Neural cell (in vitro differentiated cells): ENCODE data around the gene ABHD14A. TPM values are rescaled to one million over a fixed set of nuclear protein-coding genes. Genes with fewer than 3 reads are reported as not detected.

Experiments
- H2AFZ ChIP-seq: fragments of 200-600, 300-800 bp; sonication (generic), shearing (Covaris generic); 2 replicates; pipeline ENCODE4 v1.6.0; 2014; ENCODE audit warnings: low read depth, mild to moderate bottlenecking, antibody characterized with exemption, low read length, moderate library complexity
- H3F3A ChIP-seq: fragments of 200-600 bp; shearing (Covaris generic); 2 replicates; pipeline ENCODE4 v1.6.1; 2016; ENCODE audit warnings: mild to moderate bottlenecking, moderate library complexity, mixed read lengths, antibody characterized with exemption, low read length; ENCODE audit not compliant: insufficient read depth, poor library complexity, severe bottlenecking
- H3K27ac ChIP-seq: fragments of 200-600, 300-800 bp; sonication (generic), shearing (Covaris generic); 2 replicates; pipeline ENCODE4 v1.5.1; 2014; ENCODE audit warnings: mild to moderate bottlenecking, low read length, moderate library complexity
- H3K27me3 ChIP-seq: fragments of 300-800, 200-600 bp; sonication (generic), shearing (Covaris generic); 2 replicates; pipeline ENCODE4 v1.6.0; 2014; ENCODE audit warnings: mild to moderate bottlenecking, low read depth, low read length, moderate library complexity; ENCODE audit not compliant: insufficient read depth
- H3K36me3 ChIP-seq: fragments of 300-800, 200-600 bp; sonication (generic), shearing (Covaris generic); 2 replicates; pipeline ENCODE4 v1.5.1; 2014; ENCODE audit warnings: mild to moderate bottlenecking, antibody characterized with exemption, low read length, moderate library complexity; ENCODE audit not compliant: insufficient read depth
- H3K4me2 ChIP-seq: fragments of 300-800, 200-600 bp; sonication (generic), shearing (Covaris generic); 2 replicates; pipeline ENCODE4 v1.6.0; 2014; ENCODE audit warnings: mild to moderate bottlenecking, low read length
- H3K4me3 ChIP-seq: fragments of 300-800, 200-600 bp; sonication (generic), shearing (Covaris generic); 2 replicates; pipeline ENCODE4 v1.5.1; 2014; ENCODE audit warnings: mild to moderate bottlenecking, low read length, moderate library complexity
- H3K79me2 ChIP-seq: fragments of 200-600 bp; shearing (Covaris generic); replicated peaks from 2 replicates; pipeline ENCODE4 v1.6.0; 2014; ENCODE audit warnings: mild to moderate bottlenecking, low read length, moderate library complexity; ENCODE audit not compliant: insufficient read depth
- H3K9ac ChIP-seq: fragments of 300-800, 200-600 bp; sonication (generic), shearing (Covaris generic); 2 replicates; pipeline ENCODE4 v1.6.1; 2016; ENCODE audit warnings: mild to moderate bottlenecking, low read length, mixed read lengths
- H3K9me2 ChIP-seq: fragments of 200-600 bp; shearing (Covaris generic); 2 replicates; pipeline ENCODE4 v1.6.1; 2016; ENCODE audit warnings: mild to moderate bottlenecking, low read length, mixed read lengths; ENCODE audit not compliant: insufficient read depth
- H3K9me3 ChIP-seq: fragments of 200-600, 300-800 bp; sonication (generic), shearing (Covaris generic); 2 replicates; pipeline ENCODE4 v1.6.1; 2016; ENCODE audit warnings: mild to moderate bottlenecking, mixed run types, low read length, moderate library complexity, mixed read lengths
- H4K20me1 ChIP-seq: fragments of 200-600 bp; shearing (Covaris generic); 2 replicates; pipeline ENCODE4 v1.6.1; 2016; ENCODE audit warnings: mild to moderate bottlenecking, mixed run types; ENCODE audit not compliant: insufficient read depth
- CTCF ChIP-seq: fragments of 450-650 bp; IDR thresholded peaks from 2 replicates; pipeline ENCODE4 v1.5.1; 2014; ENCODE audit warnings: antibody characterized with exemption, mild to moderate bottlenecking, moderate library complexity; ENCODE audit not compliant: poor library complexity, severe bottlenecking
- EP300 ChIP-seq: fragments of 450-650 bp; conservative IDR thresholded peaks from 2 replicates; pipeline ENCODE4 v1.6.1; 2014; ENCODE audit warnings: antibody characterized with exemption, mild to moderate bottlenecking, moderate library complexity; ENCODE audit not compliant: poor library complexity, severe bottlenecking
- EZH2 ChIP-seq: fragments of 200-600, 300-800 bp; shearing (Covaris generic), sonication (generic); IDR thresholded peaks from 2 replicates; pipeline ENCODE4 v1.6.1; 2014; ENCODE audit warnings: antibody characterized with exemption, low read length, borderline replicate concordance, mild to moderate bottlenecking; ENCODE audit not compliant: insufficient read depth, poor library complexity, severe bottlenecking
- MXI1 ChIP-seq: fragments of 450-650 bp; conservative IDR thresholded peaks from 2 replicates; pipeline ENCODE4 v1.6.1; 2014; ENCODE audit warnings: antibody characterized with exemption, mild to moderate bottlenecking; ENCODE audit not compliant: poor library complexity, severe bottlenecking
- POLR2AphosphoS5 ChIP-seq: IDR thresholded peaks from 2 replicates; pipeline ENCODE4 v1.6.1; 2012
- RAD21 ChIP-seq: fragments of 450-650 bp; conservative IDR thresholded peaks from 2 replicates; pipeline ENCODE4 v1.6.1; 2014; ENCODE audit warnings: antibody characterized with exemption, mild to moderate bottlenecking, moderate library complexity
- SMC3 ChIP-seq: fragments of 450-650 bp; conservative IDR thresholded peaks from 2 replicates; pipeline ENCODE4 v1.6.1; 2014; ENCODE audit warnings: antibody characterized with exemption, mild to moderate bottlenecking, moderate library complexity; ENCODE audit not compliant: poor library complexity
- TAF1 ChIP-seq: IDR thresholded peaks from 2 replicates; pipeline ENCODE4 v1.6.1; 2012; ENCODE audit warnings: low read depth
- polyA plus RNA-seq: library from polyadenylated mRNA; depleted of rRNA; stranded (reverse); fragments of >200 nt; gene quantifications from 2 replicates; pipeline ENCODE4 v1.2.3, GENCODE V29; 2014
- TF ChIP-seq, protein P1 (sequence below): IDR thresholded peaks from 2 replicates; pipeline ENCODE4 v1.6.1; 2012; ENCODE audit warnings: borderline replicate concordance

ABHD14A gene
- polyA plus RNA-seq, 1 donor from 2014 or later, result 57.8 TPM

DNA sequence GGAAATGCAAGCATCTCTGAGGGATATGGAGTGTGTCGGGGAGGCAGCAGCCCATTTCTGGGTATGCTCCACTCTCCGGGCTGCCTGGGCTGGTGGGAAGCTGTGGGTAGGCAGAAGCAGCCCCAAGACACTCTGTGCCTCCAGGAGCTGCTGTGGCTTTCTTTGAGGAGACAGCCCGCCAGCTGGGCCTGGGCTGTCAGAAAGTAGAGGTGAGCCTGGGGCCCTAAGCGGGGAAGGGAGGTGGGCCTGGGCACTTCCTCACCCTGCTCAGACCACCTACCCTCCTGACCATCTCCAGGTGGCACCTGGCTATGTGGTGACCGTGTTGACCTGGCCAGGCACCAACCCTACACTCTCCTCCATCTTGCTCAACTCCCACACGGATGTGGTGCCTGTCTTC, 10.2 kb downstream of the ABHD14A start:
- Histone ChIP-seq H2AFZ (no peak overlapping the region), H3K9ac (no peak overlapping the region), H3K9me3 (no peaks in the 10 kb centered on the region), H3K27me3 (no peaks in the 10 kb centered on the region), H3K79me2 (no peaks in the 10 kb centered on the region), H4K20me1 (no peaks in the 10 kb centered on the region), H3F3A (no peaks in the 10 kb centered on the region), H3K4me3 (no peak overlapping the region), H3K4me2 (no peak overlapping the region), H3K9me2 (no peaks in the 10 kb centered on the region), H3K27ac (no peak overlapping the region), H3K36me3 (no peaks in the 10 kb centered on the region)
- TF ChIP-seq POLR2AphosphoS5 (no peak), RAD21 (no peak), MXI1 (no peak), CTCF (no peak), TAF1 (no peak), SMC3 (no peak), EZH2 (no peak), EP300 (no peak)

DNA sequence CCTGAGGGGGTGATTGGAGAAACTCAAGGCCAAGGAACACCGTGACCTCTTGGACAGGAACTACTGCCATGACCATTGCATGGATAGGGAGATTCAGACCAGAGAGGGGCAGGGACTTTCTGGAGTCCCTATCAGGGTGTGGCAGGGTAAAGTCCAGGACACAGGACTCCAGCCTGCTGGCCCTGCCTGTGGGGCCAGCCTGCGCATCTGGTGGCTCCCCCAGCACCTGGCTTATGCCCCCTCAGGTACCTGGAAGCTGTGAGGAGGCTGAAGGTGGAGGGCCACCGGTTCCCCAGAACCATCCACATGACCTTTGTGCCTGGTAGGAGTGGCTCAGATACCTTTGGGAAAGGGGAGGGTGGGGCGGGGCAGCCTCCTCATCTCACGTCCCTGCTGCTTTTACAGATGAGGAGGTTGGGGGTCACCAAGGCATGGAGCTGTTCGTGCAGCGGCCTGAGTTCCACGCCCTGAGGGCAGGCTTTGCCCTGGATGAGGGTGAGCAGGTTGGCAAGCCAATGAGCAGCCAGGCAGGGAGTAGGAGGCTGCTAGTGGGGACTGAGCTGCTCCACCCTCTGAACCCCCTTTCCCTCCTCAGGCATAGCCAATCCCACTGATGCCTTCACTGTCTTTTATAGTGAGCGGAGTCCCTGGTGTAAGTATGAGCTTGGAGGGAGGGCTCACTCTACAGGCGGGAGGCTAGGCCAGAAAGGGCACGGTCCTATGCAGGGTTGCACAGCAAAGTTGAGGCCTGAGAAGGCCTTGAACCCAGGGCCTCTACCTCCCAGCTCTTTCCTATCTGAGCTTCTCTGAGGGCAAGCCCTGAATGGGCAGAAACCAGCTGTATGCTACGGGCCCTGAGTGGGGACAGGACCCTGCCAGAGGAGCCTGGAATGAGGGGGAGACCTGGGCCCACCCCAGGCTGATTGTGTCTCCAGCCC, 11.4 kb downstream of the ABHD14A start:
- Histone ChIP-seq H3K79me2 (no peaks in the 10 kb centered on the region), H4K20me1 (no peaks in the 10 kb centered on the region), H3F3A (no peaks in the 10 kb centered on the region), H3K27ac (no peak overlapping the region), H3K9me3 (no peaks in the 10 kb centered on the region), H3K4me2 (no peak overlapping the region), H3K9ac (no peak overlapping the region), H3K4me3 (no peak overlapping the region), H2AFZ (no peak overlapping the region), H3K27me3 (no peaks in the 10 kb centered on the region), H3K9me2 (no peaks in the 10 kb centered on the region), H3K36me3 (no peaks in the 10 kb centered on the region)
- TF ChIP-seq TAF1 (no peak), POLR2AphosphoS5 (no peak), RAD21 (no peak), CTCF (no peak), EZH2 (no peak), MXI1 (no peak)
- TF ChIP-seq, protein P1, sequence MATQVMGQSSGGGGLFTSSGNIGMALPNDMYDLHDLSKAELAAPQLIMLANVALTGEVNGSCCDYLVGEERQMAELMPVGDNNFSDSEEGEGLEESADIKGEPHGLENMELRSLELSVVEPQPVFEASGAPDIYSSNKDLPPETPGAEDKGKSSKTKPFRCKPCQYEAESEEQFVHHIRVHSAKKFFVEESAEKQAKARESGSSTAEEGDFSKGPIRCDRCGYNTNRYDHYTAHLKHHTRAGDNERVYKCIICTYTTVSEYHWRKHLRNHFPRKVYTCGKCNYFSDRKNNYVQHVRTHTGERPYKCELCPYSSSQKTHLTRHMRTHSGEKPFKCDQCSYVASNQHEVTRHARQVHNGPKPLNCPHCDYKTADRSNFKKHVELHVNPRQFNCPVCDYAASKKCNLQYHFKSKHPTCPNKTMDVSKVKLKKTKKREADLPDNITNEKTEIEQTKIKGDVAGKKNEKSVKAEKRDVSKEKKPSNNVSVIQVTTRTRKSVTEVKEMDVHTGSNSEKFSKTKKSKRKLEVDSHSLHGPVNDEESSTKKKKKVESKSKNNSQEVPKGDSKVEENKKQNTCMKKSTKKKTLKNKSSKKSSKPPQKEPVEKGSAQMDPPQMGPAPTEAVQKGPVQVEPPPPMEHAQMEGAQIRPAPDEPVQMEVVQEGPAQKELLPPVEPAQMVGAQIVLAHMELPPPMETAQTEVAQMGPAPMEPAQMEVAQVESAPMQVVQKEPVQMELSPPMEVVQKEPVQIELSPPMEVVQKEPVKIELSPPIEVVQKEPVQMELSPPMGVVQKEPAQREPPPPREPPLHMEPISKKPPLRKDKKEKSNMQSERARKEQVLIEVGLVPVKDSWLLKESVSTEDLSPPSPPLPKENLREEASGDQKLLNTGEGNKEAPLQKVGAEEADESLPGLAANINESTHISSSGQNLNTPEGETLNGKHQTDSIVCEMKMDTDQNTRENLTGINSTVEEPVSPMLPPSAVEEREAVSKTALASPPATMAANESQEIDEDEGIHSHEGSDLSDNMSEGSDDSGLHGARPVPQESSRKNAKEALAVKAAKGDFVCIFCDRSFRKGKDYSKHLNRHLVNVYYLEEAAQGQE, result no peak
